Neutrophil (primary cell): ENCODE measurements around the gene CMTM6.

Experiments
- H3K27ac ChIP-seq: fragments of 200-600 bp; sonication (generic); 2 replicates; pipeline ENCODE4 v1.5.1; 2016; ENCODE audit warnings: mild to moderate bottlenecking, moderate library complexity
- H3K27me3 ChIP-seq: fragments of 200-600 bp; sonication (generic); 2 replicates; pipeline ENCODE4 v1.6.0; 2016; ENCODE audit warnings: mild to moderate bottlenecking
- H3K36me3 ChIP-seq: fragments of 200-600 bp; sonication (generic); 2 replicates; pipeline ENCODE4 v1.5.1; 2017
- H3K4me1 ChIP-seq, 2 experiments: fragments of 200-600 bp in 1 of 2; sonication (generic) in 1 of 2; 1 replicate in 1 of 2; 2 replicates in 1 of 2; pipeline versions ENCODE4 v1.5.1 to v1.6.1; 2013 to 2016; ENCODE audit warnings: low read depth in 1 of 2, low read length in 1 of 2, mild to moderate bottlenecking in 1 of 2, moderate library complexity in 1 of 2; ENCODE audit not compliant: control insufficient read depth in 1 of 2, insufficient read depth in 1 of 2
- H3K4me3 ChIP-seq, 2 experiments: fragments of 200-600 bp in 1 of 2; sonication (generic) in 1 of 2; 1 replicate in 1 of 2; 2 replicates in 1 of 2; pipeline ENCODE4 v1.5.1; 2013 to 2016; ENCODE audit warnings: low read depth in 1 of 2, low read length in 1 of 2, mild to moderate bottlenecking in 1 of 2, moderate library complexity in 1 of 2
- H3K9me3 ChIP-seq: fragments of 200-600 bp; sonication (generic); 2 replicates; pipeline ENCODE4 v1.5.1; 2016
- TF ChIP-seq, protein P1 (sequence below): fragments of 200-600 bp; sonication (generic); IDR thresholded peaks from 2 replicates; pipeline ENCODE4 v1.5.1; 2016; ENCODE audit warnings: antibody characterized with exemption

The CMTM6 gene

DNA sequence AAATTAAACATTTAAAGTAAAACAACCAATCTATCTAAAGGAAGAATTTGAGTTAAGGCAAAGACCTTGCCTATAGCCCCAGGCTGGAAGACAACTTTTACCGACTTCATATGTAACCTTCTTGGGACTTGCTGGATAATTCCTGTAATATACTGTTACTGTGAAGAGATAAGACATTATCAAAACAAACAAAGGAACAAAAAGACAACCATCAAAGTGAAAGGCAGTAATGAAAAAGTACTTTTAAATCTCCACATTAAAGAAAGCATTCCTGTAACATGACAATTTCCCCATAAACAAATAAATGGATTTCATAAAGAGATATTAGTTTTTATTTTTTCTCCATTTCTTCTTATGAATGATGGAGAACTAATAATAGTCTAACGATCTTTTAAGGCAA is 2.4 kb downstream of the CMTM6 start:
- Histone ChIP-seq H3K4me1 (peaks cover 57 to 65% of the 10 kb centered on the region in 2 experiments), H3K27ac (peak overlapping the region; percentile 97)

DNA sequence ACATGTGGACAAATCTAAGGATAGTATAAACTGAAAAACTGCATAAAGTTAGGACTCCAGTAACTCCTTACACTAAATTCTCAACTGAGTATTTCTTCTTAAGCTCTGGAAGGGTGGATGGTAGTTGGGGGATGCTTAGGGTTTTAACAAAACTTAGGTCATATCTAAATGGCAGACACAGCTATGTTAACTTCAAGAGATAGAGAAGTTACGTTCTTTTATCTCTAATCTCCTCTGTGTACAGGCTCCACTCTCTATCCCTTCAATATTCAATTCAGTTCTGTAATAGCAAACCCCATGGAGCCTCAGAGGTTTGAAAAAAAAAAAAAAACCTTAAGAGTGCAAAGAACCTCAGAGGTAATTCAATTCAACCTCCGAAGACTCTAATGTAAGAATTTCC is 3.1 kb downstream of the CMTM6 start:
- TF ChIP-seq, protein P1, sequence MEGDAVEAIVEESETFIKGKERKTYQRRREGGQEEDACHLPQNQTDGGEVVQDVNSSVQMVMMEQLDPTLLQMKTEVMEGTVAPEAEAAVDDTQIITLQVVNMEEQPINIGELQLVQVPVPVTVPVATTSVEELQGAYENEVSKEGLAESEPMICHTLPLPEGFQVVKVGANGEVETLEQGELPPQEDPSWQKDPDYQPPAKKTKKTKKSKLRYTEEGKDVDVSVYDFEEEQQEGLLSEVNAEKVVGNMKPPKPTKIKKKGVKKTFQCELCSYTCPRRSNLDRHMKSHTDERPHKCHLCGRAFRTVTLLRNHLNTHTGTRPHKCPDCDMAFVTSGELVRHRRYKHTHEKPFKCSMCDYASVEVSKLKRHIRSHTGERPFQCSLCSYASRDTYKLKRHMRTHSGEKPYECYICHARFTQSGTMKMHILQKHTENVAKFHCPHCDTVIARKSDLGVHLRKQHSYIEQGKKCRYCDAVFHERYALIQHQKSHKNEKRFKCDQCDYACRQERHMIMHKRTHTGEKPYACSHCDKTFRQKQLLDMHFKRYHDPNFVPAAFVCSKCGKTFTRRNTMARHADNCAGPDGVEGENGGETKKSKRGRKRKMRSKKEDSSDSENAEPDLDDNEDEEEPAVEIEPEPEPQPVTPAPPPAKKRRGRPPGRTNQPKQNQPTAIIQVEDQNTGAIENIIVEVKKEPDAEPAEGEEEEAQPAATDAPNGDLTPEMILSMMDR = no peak
- peak overlapping the region; percentile 97 for H3K27ac ChIP-seq
- H3K36me3 ChIP-seq = peaks cover 11% of the 10 kb centered on the region
- H3K4me3 ChIP-seq = peak overlapping the region in 1 of 2 experiments; percentile 3
- no peaks in the 10 kb centered on the region for H3K9me3 ChIP-seq
- peaks cover 63 to 71% of the 10 kb centered on the region in 2 experiments for H3K4me1 ChIP-seq
- no peaks in the 10 kb centered on the region for H3K27me3 ChIP-seq

More for the DNA sequence above, 2.4 kb downstream of the CMTM6 start:
- Histone ChIP-seq H3K36me3 (peaks cover 11% of the 10 kb centered on the region), H3K27me3 (no peaks in the 10 kb centered on the region), H3K9me3 (no peaks in the 10 kb centered on the region), H3K4me3 (peak overlapping the region; percentile 75 to 95)
- TF ChIP-seq, protein P1 = no peak

DNA sequence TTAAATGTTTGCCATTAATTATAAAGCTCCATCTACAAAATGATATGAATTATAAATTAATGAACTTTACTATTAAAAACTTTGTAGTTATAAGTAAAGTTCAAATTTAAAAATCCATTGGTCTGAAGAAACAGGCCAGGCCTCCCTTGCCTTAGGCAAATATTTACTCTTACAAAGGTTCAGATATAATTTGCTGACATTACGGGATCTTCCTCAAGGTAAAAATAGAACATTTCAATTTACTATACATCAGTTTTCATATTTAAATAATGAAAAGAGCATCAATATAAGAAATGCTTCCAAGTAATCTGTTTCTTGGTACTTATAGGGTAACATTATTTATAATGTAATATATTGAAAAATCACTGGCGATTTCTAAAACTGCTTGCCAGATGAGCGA is 3.7 kb downstream of the CMTM6 start:
- TF ChIP-seq, protein P1 = no peak
- H3K4me1 ChIP-seq = peaks cover 69 to 77% of the 10 kb centered on the region in 2 experiments
- no peak overlapping the region for H3K4me3 ChIP-seq
- H3K27me3 ChIP-seq = no peaks in the 10 kb centered on the region
- peak overlapping the region; percentile 97 for H3K27ac ChIP-seq
- H3K36me3 ChIP-seq = peaks cover 11% of the 10 kb centered on the region
- H3K9me3 ChIP-seq = no peaks in the 10 kb centered on the region

DNA sequence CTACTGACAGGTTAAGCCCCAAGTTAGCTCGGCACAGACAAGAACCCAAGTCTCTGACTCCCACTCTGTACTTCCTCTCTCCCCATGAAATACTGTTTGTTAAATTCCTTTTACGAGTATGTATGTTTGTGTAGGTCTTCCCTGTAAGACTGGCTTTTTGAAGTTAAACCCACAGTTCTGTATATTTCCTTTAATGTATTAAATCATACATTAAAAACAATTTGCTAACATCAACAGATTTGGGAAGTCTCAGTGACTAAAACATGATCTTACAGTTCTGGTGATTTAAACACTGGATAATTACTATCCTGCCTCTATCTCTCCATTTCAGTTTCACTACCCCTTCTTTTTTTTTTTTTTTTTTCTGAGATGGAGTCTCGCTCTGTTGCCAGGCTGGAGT is 4.4 kb downstream of the CMTM6 start:
- Histone ChIP-seq H3K27me3 (no peaks in the 10 kb centered on the region), H3K27ac (peak overlapping the region; percentile 43), H3K4me3 (no peak overlapping the region), H3K4me1 (peaks cover 72 to 79% of the 10 kb centered on the region in 2 experiments), H3K36me3 (peaks cover 12% of the 10 kb centered on the region), H3K9me3 (no peaks in the 10 kb centered on the region)
- TF ChIP-seq, protein P1 = no peak

DNA sequence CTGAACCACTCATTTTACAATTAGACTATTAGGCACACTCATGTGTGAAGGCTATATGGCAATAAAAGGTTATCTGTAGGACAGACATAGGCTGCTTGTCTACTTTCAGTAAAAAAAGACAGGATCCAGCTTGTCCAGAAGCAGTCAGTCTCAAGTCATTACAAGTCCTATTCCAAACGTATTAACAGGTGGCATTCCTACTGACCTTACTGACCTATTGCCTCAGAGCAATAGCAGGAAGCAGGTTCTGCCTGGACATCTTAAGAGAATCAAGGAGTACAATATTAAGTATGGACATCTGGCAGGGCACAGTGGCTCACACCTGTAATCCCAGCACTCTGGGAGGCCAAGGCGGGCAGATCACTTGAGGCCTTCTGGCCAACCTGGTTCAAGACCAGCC is 7.0 kb downstream of the CMTM6 start:
- peak overlapping the region; percentile 63 for H3K27ac ChIP-seq
- H3K4me1 ChIP-seq = peaks cover 66 to 78% of the 10 kb centered on the region in 2 experiments
- peaks cover 30% of the 10 kb centered on the region for H3K36me3 ChIP-seq
- TF ChIP-seq, protein P1 = no peak
- no peak overlapping the region for H3K4me3 ChIP-seq
- no peaks in the 10 kb centered on the region for H3K9me3 ChIP-seq
- H3K27me3 ChIP-seq = no peaks in the 10 kb centered on the region

GRCh38 chr3:32495085-32495484 is 7.6 kb downstream of the CMTM6 start:
- Histone ChIP-seq H3K9me3 (no peaks in the 10 kb centered on the region), H3K4me3 (no peak overlapping the region), H3K27ac (peak overlapping the region; percentile 63), H3K36me3 (peaks cover 34% of the 10 kb centered on the region), H3K4me1 (peaks cover 61 to 73% of the 10 kb centered on the region in 2 experiments), H3K27me3 (no peaks in the 10 kb centered on the region)
- TF ChIP-seq, protein P1 = no peak
